ENCODE data around the gene RNF145. TPM values are rescaled to one million over a fixed set of nuclear protein-coding genes. Genes with fewer than 3 reads are reported as not detected.

Gene RNF145
- total and polyA plus RNA-seq, 2 of the 13 experiments (the other 11 are each of a cell fraction or from before 2014, with no cell fraction given), result 24.6 TPM

GRCh38 chr5:159230657-159231056 is 21.3 kb upstream of the RNF145 start (continued):
- TF ChIP-seq UBTF (CRISPR knock-in tag; IDR thresholded peaks at IDR 0.05) (no peak), MTF1 (CRISPR knock-in tag; IDR thresholded peaks at IDR 0.05) (no peak), TOE1 (CRISPR knock-in tag; IDR thresholded peaks at IDR 0.05) (no peak), YY1 (IDR thresholded peaks at IDR 0.05; ENCODE audit: insufficient read depth, insufficient replicate concordance, low read depth, low read length) (no peak), LBX2 (CRISPR knock-in tag; IDR thresholded peaks at IDR 0.05; ENCODE audit: borderline replicate concordance) (no peak), ZNF616 (CRISPR knock-in tag; IDR thresholded peaks at IDR 0.05; ENCODE audit: low read depth) (no peak), CHD2 (IDR thresholded peaks at IDR 0.05; ENCODE audit: low read depth, low read length) (no peak), ELF3 (CRISPR knock-in tag; IDR thresholded peaks at IDR 0.05) (0 out of 2 replicates have a peak, but pooled peaks have one; percentile 39), CEBPB (IDR thresholded peaks at IDR 0.05; ENCODE audit: borderline replicate concordance, low read depth, low read length) (peak; percentile 87), SP1 (IDR thresholded peaks at IDR 0.05) (no peak), SP1 (CRISPR knock-in tag; IDR thresholded peaks at IDR 0.05) (no peak), ATRX (CRISPR knock-in tag; IDR thresholded peaks at IDR 0.05; ENCODE audit: borderline replicate concordance) (no peak), TGIF2 (CRISPR knock-in tag; IDR thresholded peaks at IDR 0.05) (no peak), PAX8 (CRISPR knock-in tag; IDR thresholded peaks at IDR 0.05; ENCODE audit: borderline replicate concordance) (no peak), ZNF781 (CRISPR knock-in tag; IDR thresholded peaks at IDR 0.05; ENCODE audit: borderline replicate concordance, not compliant biosample characterization) (no peak), MYNN (CRISPR knock-in tag; IDR thresholded peaks at IDR 0.05; ENCODE audit: low read depth) (no peak), ZNF615 (CRISPR knock-in tag; IDR thresholded peaks at IDR 0.05; ENCODE audit: borderline replicate concordance) (no peak), NFE2 (CRISPR knock-in tag; IDR thresholded peaks at IDR 0.05) (no peak), NFYC (CRISPR knock-in tag; IDR thresholded peaks at IDR 0.05) (no peak), AFF4 (CRISPR knock-in tag; IDR thresholded peaks at IDR 0.05) (no peak), ZNF367 (CRISPR knock-in tag; IDR thresholded peaks at IDR 0.05; ENCODE audit: borderline replicate concordance) (no peak), TIGD3 (CRISPR knock-in tag; IDR thresholded peaks at IDR 0.05; ENCODE audit: borderline replicate concordance) (no peak), ZNF576 (CRISPR knock-in tag; IDR thresholded peaks at IDR 0.05) (no peak)

Measured in HepG2 (cell line).